Vagina (tissue), 2 donors: ENCODE results near the gene DIP2B.

Experiments
- POLR2A ChIP-seq, 2 donors: fragments of 450-650 bp; IDR thresholded peaks; one replicate each; pipeline ENCODE4 v1.6.1; 2017; ENCODE audit warnings: antibody characterized with exemption in 2 of 2, mild to moderate bottlenecking in 2 of 2, moderate library complexity in 2 of 2
- POLR2AphosphoS5 ChIP-seq, 2 donors: sonication (generic); formaldehyde crosslinking; IDR thresholded peaks; one replicate each; pipeline ENCODE4 v1.9.0; 2017; ENCODE audit warnings: antibody characterized with exemption in 2 of 2, mild to moderate bottlenecking in 2 of 2, low read depth in 1 of 2; ENCODE audit not compliant: insufficient read depth in 1 of 2
- TF ChIP-seq, protein P1 (sequence below), 3 experiments: fragments of 450-650 bp in 2 of 3; fragments of 200-600 bp in 1 of 3; sonication (generic) in 1 of 3; IDR thresholded peaks; one replicate each; pipeline ENCODE4 v1.5.1; 2017 to 2019; ENCODE audit warnings: antibody characterized with exemption in 3 of 3, mild to moderate bottlenecking in 2 of 3, moderate library complexity in 2 of 3

DNA sequence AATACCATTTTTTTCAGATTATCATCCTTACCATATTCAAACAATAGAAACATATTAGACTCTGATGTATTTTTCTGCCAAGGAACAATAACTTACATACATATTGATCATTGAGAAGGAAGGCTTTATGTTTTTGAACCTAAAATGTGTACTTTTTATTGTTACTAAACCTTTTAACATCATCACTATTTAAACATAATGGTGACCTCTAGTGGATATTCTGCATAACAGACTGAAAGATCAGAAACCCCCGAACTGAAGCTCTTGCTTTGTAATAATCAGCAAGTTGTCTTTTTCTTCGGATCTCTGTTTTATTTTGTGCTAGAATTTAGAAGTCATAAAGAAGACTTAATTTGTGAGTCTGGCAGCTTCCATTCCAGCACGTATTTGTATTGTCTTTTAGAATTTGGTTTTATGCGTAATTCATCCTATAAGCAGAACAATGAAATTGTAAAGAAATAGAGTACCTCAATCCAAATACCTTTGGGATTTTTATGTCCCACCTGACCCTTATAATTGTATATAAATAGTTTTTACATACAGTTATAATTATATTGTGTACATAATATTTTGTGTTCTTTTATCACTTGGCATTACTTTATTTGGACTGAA lies 133.2 kb downstream of the DIP2B start:
- TF ChIP-seq, protein P1, sequence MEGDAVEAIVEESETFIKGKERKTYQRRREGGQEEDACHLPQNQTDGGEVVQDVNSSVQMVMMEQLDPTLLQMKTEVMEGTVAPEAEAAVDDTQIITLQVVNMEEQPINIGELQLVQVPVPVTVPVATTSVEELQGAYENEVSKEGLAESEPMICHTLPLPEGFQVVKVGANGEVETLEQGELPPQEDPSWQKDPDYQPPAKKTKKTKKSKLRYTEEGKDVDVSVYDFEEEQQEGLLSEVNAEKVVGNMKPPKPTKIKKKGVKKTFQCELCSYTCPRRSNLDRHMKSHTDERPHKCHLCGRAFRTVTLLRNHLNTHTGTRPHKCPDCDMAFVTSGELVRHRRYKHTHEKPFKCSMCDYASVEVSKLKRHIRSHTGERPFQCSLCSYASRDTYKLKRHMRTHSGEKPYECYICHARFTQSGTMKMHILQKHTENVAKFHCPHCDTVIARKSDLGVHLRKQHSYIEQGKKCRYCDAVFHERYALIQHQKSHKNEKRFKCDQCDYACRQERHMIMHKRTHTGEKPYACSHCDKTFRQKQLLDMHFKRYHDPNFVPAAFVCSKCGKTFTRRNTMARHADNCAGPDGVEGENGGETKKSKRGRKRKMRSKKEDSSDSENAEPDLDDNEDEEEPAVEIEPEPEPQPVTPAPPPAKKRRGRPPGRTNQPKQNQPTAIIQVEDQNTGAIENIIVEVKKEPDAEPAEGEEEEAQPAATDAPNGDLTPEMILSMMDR (IDR thresholded peaks at IDR 0.05), result peak; percentile 33 to 60 (median 37)
- TF ChIP-seq POLR2AphosphoS5 (IDR thresholded peaks at IDR 0.05; ENCODE audit: insufficient read depth in 1 of 2, low read depth in 1 of 2), result no peak
- TF ChIP-seq POLR2A (IDR thresholded peaks at IDR 0.05), result no peak
